Body of pancreas (tissue), 4 donors: ENCODE data around the gene FRAT2.

Experiments used
- POLR2A ChIP-seq, 3 donors: fragments of 450-650 bp; IDR thresholded peaks; one replicate each; pipeline ENCODE4 v1.6.1; 2016; ENCODE audit warnings: antibody characterized with exemption in 3 of 3, mild to moderate bottlenecking in 2 of 3
- TF ChIP-seq, protein P1 (sequence below), 7 experiments: fragments of 450-650 bp in 4 of 7; fragments of 200-600 bp in 3 of 7; sonication (generic) in 3 of 7; IDR thresholded peaks; one replicate each; pipeline ENCODE4 v1.5.1; 2016 to 2019; ENCODE audit warnings: antibody characterized with exemption in 7 of 7

DNA sequence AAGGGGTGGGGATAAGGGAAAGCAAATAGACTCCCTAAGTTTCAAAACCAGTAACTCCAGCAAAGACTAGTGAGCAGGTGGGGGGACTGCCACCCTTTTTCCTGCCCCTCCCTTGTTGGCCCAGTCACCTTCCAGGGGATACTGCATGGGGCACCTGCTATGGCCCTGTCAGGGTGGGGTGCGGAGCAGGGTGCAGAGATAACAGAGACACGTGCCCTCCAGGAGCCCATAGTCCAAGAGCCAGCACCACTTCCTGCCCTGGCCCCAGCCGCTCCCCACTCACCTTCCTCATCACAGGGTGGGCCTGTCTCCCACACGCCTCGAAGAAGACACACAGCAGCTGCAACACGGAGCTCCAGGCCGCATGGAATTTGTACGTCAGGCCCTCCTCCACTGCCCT lies 46.0 kb upstream of the FRAT2 start:
- TF ChIP-seq, protein P1, sequence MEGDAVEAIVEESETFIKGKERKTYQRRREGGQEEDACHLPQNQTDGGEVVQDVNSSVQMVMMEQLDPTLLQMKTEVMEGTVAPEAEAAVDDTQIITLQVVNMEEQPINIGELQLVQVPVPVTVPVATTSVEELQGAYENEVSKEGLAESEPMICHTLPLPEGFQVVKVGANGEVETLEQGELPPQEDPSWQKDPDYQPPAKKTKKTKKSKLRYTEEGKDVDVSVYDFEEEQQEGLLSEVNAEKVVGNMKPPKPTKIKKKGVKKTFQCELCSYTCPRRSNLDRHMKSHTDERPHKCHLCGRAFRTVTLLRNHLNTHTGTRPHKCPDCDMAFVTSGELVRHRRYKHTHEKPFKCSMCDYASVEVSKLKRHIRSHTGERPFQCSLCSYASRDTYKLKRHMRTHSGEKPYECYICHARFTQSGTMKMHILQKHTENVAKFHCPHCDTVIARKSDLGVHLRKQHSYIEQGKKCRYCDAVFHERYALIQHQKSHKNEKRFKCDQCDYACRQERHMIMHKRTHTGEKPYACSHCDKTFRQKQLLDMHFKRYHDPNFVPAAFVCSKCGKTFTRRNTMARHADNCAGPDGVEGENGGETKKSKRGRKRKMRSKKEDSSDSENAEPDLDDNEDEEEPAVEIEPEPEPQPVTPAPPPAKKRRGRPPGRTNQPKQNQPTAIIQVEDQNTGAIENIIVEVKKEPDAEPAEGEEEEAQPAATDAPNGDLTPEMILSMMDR (IDR thresholded peaks at IDR 0.05), result no peak
- no peak for TF ChIP-seq POLR2A (IDR thresholded peaks at IDR 0.05)
